GM19452 (cell line): ENCODE results near the gene METAP2.
"Not testable (repeated sequence)": the region's sequence is repeated elsewhere in the genome, so short reads cannot be mapped to it uniquely, and the experiment has no call there.

Source experiments
- ATAC-seq: cut with Tn5 transposase; IDR thresholded peaks from one replicate; pipeline ENCODE4 v1.9.1; 2021; ENCODE audit not compliant: unreplicated experiment

The METAP2 gene

GRCh38 chr12:95462081-95462480 is 11.9 kb upstream of the METAP2 start:
- no peak for ATAC-seq

DNA sequence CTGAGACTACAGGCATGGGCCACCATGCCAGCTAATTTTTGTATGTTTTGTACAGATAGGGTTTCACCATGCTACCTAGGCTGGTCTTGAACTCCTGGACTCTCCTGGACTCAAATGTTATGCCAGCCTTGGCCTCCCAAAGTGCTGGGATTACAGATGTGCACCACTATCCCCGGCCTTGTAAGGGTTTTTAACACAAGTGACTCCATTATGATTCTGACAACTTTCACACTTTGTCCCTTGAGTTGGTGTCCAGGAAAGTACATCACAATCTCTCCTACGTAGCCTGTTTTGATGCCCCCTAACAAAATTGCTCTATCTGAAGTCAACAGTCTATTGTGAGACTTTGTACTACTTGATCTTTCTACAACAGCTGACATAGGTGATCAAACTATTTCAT is 11.4 kb upstream of the METAP2 start:
- no peak for ATAC-seq

DNA sequence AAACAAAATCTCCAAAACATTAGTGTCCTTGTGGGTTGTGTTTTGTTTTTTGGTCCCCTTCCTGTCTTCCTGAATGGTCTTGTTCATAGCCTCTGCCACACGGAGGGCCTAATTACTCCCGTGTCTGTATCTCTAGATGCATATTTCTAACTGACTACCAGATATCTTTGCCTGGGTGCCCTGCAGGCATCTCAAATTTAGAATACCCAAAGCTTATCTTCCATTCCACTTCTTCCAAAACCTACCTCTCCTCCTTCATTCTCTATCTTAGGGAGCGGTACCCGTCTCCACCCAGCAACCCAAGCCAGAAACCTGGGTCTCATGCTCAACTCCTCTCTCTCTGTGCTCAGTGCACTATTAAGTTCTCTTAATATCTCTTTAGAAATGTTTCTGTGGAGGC is 10.9 kb upstream of the METAP2 start:
- ATAC-seq, result no peak

GRCh38 chr12:95463776-95464175 is 10.2 kb upstream of the METAP2 start:
- not testable (repeated sequence) for ATAC-seq

- ATAC-seq, result no peak
These were observed 8.7 kb upstream of the METAP2 start for GRCh38 chr12:95465275-95465674.

DNA sequence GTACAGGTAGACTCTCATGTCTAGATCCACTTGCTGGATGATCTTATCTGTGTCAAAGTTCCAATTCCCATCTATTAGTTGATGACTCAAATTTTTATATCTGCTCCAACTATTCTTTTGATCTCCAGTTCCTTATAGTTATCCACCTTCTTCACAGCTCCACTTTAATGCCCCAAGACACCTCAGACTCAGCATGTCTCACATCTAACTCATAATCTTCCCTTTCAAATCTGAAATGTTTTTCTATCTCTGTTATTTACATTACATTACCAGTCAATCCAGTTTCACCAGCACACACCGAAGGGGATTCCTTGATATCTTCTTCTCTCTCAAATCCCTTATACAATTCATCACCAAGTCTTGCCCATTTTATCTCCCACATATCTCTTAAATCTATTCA is 3.7 kb upstream of the METAP2 start:
- no peak for ATAC-seq

- ATAC-seq, result peak; percentile 37
These were observed 595 bp upstream of the METAP2 start for GRCh38 chr12:95473231-95473883.

GRCh38 chr12:95474660-95474958 is 657 bp downstream of the METAP2 start:
- no peak for ATAC-seq

GRCh38 chr12:95480230-95480629 is 6.3 kb downstream of the METAP2 start:
- ATAC-seq, result no peak

DNA sequence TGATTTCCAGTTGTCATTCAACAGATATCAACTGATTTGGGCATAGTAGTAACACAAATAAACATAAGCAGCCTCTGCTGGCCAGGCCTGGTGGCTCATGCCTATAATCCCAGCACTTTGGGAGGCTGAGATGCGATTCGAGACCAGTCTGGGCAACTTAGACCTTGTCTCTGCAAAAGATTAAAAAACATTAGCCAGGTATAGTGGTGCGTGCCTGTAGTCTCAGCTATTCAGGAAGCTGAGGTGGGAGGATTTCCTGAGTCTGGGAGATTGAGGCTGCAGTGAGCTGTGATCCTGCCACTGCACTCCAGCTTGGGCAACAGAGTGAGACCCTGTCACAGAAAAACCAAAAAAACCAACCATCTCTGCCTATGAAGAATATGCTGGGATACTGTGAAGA is 7.1 kb downstream of the METAP2 start:
- no peak for ATAC-seq

DNA sequence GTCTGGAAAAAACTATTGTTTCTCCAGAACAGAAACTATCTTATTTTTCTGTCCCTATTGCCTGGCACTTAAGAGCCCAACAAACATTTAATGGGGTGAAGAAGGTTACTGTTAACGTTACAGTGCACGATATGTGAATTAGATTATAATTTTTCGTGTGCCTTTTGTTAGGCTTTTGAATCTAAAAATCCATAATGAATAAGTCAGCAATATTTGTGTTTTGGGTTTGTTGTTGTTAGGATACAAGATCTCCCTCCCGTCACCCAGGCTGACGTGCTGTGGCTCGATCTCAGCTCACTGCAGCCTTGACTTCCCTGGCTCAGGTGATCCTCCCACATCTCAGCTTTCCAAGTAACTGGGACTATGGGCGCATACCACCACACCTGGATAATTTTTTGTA is 7.9 kb downstream of the METAP2 start:
- no peak for ATAC-seq

DNA sequence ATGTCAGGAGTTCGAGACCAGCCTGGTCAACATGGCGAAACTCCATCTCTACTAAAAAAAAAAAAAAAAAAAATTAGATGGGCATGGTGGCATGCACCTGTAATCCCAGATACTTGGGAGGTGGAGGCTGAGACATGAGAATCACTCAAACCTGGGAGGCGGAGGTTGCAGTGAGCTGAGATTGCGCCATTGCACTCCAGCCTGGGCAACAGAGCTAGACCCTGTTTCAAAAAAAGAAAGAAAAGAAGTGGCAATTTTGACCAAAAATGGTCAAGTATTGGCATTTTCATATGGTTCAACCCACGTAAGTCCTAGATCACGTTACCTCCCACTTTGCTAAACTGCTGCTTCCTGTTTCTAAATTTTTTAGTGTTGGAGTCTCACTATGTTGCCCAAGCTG is 8.6 kb downstream of the METAP2 start:
- ATAC-seq, result not testable (repeated sequence)

DNA sequence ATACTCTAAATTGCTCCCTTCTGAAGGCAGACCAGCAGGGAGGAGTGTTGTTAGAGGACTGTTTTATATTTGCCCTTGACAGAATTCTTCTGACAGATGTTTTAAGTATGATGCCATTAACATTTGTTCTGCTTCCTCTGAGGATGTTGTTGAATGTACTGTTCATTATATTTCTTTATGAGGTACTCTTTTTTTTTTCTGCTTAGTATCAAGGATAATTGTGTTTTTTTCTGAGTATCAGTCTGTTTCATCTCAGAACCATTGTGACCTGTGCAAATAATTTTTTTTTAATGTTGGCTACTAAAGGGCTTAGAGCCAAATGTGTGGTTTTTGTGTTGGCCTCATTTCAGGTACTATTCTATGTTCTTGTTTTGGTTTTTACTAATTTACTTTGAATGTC is 10.6 kb downstream of the METAP2 start:
- no peak for ATAC-seq

- no peak for ATAC-seq
These were observed 13.1 kb downstream of the METAP2 start for GRCh38 chr12:95487024-95487423.

- no peak for ATAC-seq
These were observed 18.5 kb downstream of the METAP2 start for GRCh38 chr12:95492462-95492861.

DNA sequence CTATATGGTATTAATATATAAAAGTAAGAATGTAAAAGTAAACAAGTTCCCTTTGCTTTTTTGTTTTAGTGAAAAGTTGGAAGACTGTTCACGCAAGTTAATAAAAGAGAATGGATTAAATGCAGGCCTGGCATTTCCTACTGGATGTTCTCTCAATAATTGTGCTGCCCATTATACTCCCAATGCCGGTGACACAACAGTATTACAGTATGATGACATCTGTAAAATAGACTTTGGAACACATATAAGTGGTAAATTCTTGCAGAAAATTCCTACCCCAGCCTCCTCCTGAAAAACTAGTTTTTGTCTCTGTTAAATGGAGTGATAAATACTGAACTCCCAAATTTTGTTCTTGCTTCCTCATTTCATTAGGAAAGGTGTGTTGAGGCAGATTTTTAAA is 20.9 kb downstream of the METAP2 start:
- ATAC-seq, result no peak

DNA sequence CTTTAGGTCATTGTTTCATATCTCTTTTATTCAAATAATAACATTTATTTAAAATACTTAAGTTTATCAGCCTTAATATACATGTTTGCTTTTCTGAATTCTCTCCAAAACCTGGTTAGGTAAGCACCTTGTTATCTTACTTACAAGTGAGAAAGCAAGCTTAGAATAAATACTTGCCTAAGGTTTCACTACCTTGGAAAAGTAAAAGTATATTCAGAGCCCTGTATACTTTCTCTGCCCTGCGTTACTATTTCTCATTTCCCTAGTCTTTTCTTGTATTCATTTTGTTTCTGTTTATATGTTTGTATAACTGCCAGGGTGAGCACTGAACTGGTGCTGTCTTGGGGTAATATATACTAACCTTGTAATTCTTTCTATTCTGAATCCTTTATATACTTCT is 21.5 kb downstream of the METAP2 start:
- no peak for ATAC-seq

DNA sequence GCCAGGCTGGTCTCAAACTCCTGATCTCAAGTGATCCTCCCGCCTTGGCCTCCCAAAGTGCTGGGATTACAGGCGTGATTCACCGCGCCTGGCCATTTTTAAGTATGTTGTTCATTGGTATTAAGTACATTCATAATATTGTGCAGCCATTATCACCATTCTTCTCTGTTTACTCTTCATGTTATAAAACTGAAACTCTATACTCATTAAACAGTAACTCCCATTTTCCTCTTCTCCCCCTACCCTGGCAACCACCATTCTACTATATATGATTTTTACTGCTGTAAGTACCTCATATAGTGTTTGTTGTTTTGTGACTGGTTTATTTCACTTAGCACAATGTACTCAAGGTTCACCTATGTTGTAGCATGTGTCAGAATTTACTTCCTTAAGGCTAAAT is 23.1 kb downstream of the METAP2 start:
- ATAC-seq, result no peak

DNA sequence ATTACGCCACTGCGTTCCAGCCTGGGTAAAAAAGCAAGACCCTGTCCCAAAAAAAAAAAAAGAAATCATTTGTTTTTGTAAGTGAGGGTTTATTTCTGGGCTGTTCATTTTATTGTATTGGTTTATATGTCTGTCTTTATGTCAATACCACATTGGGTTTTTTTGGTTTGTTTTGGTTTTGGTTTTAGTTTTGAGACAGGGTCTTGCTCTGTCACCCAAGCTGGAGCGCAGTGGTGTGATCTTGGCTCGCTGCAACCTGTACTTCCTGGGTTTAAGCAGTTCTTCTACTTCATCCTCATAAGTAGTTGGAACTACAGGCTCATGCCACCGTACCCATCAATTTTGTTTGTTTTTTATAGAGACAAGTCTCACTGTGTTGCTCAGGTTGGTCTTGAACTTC is 25.0 kb downstream of the METAP2 start:
- ATAC-seq, result no peak

- ATAC-seq, result no peak
These were observed 25.8 kb downstream of the METAP2 start for GRCh38 chr12:95499772-95500171.

GRCh38 chr12:95504140-95504539 is 30.2 kb downstream of the METAP2 start:
- ATAC-seq, result no peak

DNA sequence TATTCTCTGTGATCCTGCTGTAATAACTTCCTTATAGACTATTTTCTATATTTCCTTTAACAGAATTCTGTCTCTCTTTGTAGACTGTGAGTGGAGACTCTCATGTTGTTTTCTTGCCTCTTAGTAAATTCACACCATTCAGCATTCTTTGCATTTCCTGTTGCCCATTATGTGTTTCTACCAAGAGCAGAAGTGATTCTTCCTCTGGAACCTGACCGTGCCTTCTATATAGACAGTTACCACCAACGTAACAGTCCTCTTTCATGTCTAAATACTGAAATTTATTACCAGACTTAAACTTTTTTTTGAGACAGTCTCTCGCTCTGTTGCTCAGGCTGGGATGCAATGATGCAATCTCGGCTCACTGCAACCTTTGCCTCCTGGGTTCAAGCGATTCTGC is 31.1 kb downstream of the METAP2 start:
- no peak for ATAC-seq

- ATAC-seq, result no peak
These were observed 33.0 kb downstream of the METAP2 start for GRCh38 chr12:95506707-95507523.
